Ishikawa (cell line): ENCODE measurements around the gene NPAS4.

Experiments
- CEBPB ChIP-seq: IDR thresholded peaks from 2 replicates; pipeline ENCODE4 v1.6.1; 2012
- CREB1 ChIP-seq: IDR thresholded peaks from 2 replicates; pipeline ENCODE4 v1.6.1; 2012; ENCODE audit warnings: low read depth

DNA sequence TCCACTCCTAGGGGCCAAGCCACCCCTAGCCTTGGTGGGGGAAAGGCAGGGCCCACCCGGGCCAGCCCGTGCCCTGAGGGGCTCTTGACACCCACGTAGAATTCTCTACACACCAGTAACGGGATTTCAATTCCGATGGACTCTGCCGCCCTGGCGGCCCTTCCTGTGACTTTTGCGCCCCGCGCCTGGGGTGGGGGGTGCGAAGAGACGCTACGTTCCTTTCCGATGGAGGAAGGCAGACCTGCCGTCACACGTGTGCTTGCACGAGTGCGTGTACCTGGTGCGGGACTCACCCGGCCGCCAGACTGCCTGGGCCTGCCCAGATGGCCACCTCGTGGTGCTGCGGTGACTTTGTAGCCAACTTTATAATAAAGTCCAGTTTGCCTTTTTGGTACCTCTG is 5.5 kb downstream of the NPAS4 start:
- TF ChIP-seq CEBPB (no peak), CREB1 (no peak)
